Neural cell (in vitro differentiated cells): ENCODE results near the gene ACAD9. TPM values are rescaled to one million over a fixed set of nuclear protein-coding genes. Genes with fewer than 3 reads are reported as not detected.

Experiments used
- H2AFZ ChIP-seq: fragments of 200-600, 300-800 bp; sonication (generic), shearing (Covaris generic); 2 replicates; pipeline ENCODE4 v1.6.0; 2014; ENCODE audit warnings: low read depth, mild to moderate bottlenecking, antibody characterized with exemption, low read length, moderate library complexity
- H3F3A ChIP-seq: fragments of 200-600 bp; shearing (Covaris generic); 2 replicates; pipeline ENCODE4 v1.6.1; 2016; ENCODE audit warnings: mild to moderate bottlenecking, moderate library complexity, mixed read lengths, antibody characterized with exemption, low read length; ENCODE audit not compliant: insufficient read depth, poor library complexity, severe bottlenecking
- H3K27ac ChIP-seq: fragments of 200-600, 300-800 bp; sonication (generic), shearing (Covaris generic); 2 replicates; pipeline ENCODE4 v1.5.1; 2014; ENCODE audit warnings: mild to moderate bottlenecking, low read length, moderate library complexity
- H3K27me3 ChIP-seq: fragments of 300-800, 200-600 bp; sonication (generic), shearing (Covaris generic); 2 replicates; pipeline ENCODE4 v1.6.0; 2014; ENCODE audit warnings: mild to moderate bottlenecking, low read depth, low read length, moderate library complexity; ENCODE audit not compliant: insufficient read depth
- H3K36me3 ChIP-seq: fragments of 300-800, 200-600 bp; sonication (generic), shearing (Covaris generic); 2 replicates; pipeline ENCODE4 v1.5.1; 2014; ENCODE audit warnings: mild to moderate bottlenecking, antibody characterized with exemption, low read length, moderate library complexity; ENCODE audit not compliant: insufficient read depth
- H3K4me2 ChIP-seq: fragments of 300-800, 200-600 bp; sonication (generic), shearing (Covaris generic); 2 replicates; pipeline ENCODE4 v1.6.0; 2014; ENCODE audit warnings: mild to moderate bottlenecking, low read length
- H3K4me3 ChIP-seq: fragments of 300-800, 200-600 bp; sonication (generic), shearing (Covaris generic); 2 replicates; pipeline ENCODE4 v1.5.1; 2014; ENCODE audit warnings: mild to moderate bottlenecking, low read length, moderate library complexity
- H3K79me2 ChIP-seq: fragments of 200-600 bp; shearing (Covaris generic); replicated peaks from 2 replicates; pipeline ENCODE4 v1.6.0; 2014; ENCODE audit warnings: mild to moderate bottlenecking, low read length, moderate library complexity; ENCODE audit not compliant: insufficient read depth
- H3K9ac ChIP-seq: fragments of 300-800, 200-600 bp; sonication (generic), shearing (Covaris generic); 2 replicates; pipeline ENCODE4 v1.6.1; 2016; ENCODE audit warnings: mild to moderate bottlenecking, low read length, mixed read lengths
- H3K9me2 ChIP-seq: fragments of 200-600 bp; shearing (Covaris generic); 2 replicates; pipeline ENCODE4 v1.6.1; 2016; ENCODE audit warnings: mild to moderate bottlenecking, low read length, mixed read lengths; ENCODE audit not compliant: insufficient read depth
- H3K9me3 ChIP-seq: fragments of 200-600, 300-800 bp; sonication (generic), shearing (Covaris generic); 2 replicates; pipeline ENCODE4 v1.6.1; 2016; ENCODE audit warnings: mild to moderate bottlenecking, mixed run types, low read length, moderate library complexity, mixed read lengths
- H4K20me1 ChIP-seq: fragments of 200-600 bp; shearing (Covaris generic); 2 replicates; pipeline ENCODE4 v1.6.1; 2016; ENCODE audit warnings: mild to moderate bottlenecking, mixed run types; ENCODE audit not compliant: insufficient read depth
- CTCF ChIP-seq: fragments of 450-650 bp; IDR thresholded peaks from 2 replicates; pipeline ENCODE4 v1.5.1; 2014; ENCODE audit warnings: antibody characterized with exemption, mild to moderate bottlenecking, moderate library complexity; ENCODE audit not compliant: poor library complexity, severe bottlenecking
- EP300 ChIP-seq: fragments of 450-650 bp; conservative IDR thresholded peaks from 2 replicates; pipeline ENCODE4 v1.6.1; 2014; ENCODE audit warnings: antibody characterized with exemption, mild to moderate bottlenecking, moderate library complexity; ENCODE audit not compliant: poor library complexity, severe bottlenecking
- EZH2 ChIP-seq: fragments of 200-600, 300-800 bp; shearing (Covaris generic), sonication (generic); IDR thresholded peaks from 2 replicates; pipeline ENCODE4 v1.6.1; 2014; ENCODE audit warnings: antibody characterized with exemption, low read length, borderline replicate concordance, mild to moderate bottlenecking; ENCODE audit not compliant: insufficient read depth, poor library complexity, severe bottlenecking
- MXI1 ChIP-seq: fragments of 450-650 bp; conservative IDR thresholded peaks from 2 replicates; pipeline ENCODE4 v1.6.1; 2014; ENCODE audit warnings: antibody characterized with exemption, mild to moderate bottlenecking; ENCODE audit not compliant: poor library complexity, severe bottlenecking
- POLR2AphosphoS5 ChIP-seq: IDR thresholded peaks from 2 replicates; pipeline ENCODE4 v1.6.1; 2012
- RAD21 ChIP-seq: fragments of 450-650 bp; conservative IDR thresholded peaks from 2 replicates; pipeline ENCODE4 v1.6.1; 2014; ENCODE audit warnings: antibody characterized with exemption, mild to moderate bottlenecking, moderate library complexity
- REST ChIP-seq: IDR thresholded peaks from 2 replicates; pipeline ENCODE4 v1.6.1; 2012; ENCODE audit warnings: borderline replicate concordance
- TAF1 ChIP-seq: IDR thresholded peaks from 2 replicates; pipeline ENCODE4 v1.6.1; 2012; ENCODE audit warnings: low read depth
- polyA plus RNA-seq: library from polyadenylated mRNA; depleted of rRNA; stranded (reverse); fragments of >200 nt; gene quantifications from 2 replicates; pipeline ENCODE4 v1.2.3, GENCODE V29; 2014
- small RNA-seq, 3 experiments: library from RNA; depleted of rRNA; stranded (forward); fragments of <200 nt; gene quantifications; one replicate each; pipeline ENCODE3, GENCODE V24; 2012

Gene ACAD9
- polyA plus RNA-seq, 1 donor from 2014 or later, result 33.5 TPM

- Histone ChIP-seq H3K9me3 (no peaks in the 10 kb centered on the region), H4K20me1 (no peaks in the 10 kb centered on the region), H3K4me3 (no peak overlapping the region), H3F3A (no peaks in the 10 kb centered on the region), H3K9ac (no peak overlapping the region), H3K79me2 (no peaks in the 10 kb centered on the region), H3K27ac (no peak overlapping the region), H2AFZ (no peak overlapping the region), H3K4me2 (no peak overlapping the region), H3K9me2 (no peaks in the 10 kb centered on the region), H3K27me3 (no peaks in the 10 kb centered on the region), H3K36me3 (no peaks in the 10 kb centered on the region)
- peak; percentile 26 for TF ChIP-seq CTCF
- TF ChIP-seq EP300, result no peak
Observed at GRCh38 chr3:128950223-128950938, 71.0 kb downstream of the ACAD9 start.

- Histone ChIP-seq H3K27ac (no peak overlapping the region), H3K4me3 (no peak overlapping the region)
- TF ChIP-seq RAD21, result no peak
- no peak for TF ChIP-seq REST
- TF ChIP-seq POLR2AphosphoS5, result no peak
- TF ChIP-seq CTCF, result no peak
- TF ChIP-seq TAF1, result no peak
- TF ChIP-seq EP300, result no peak
- TF ChIP-seq EZH2, result no peak
- no peak for TF ChIP-seq MXI1
Observed at GRCh38 chr3:128956440-128956839, 77.0 kb downstream of the ACAD9 start.

More at GRCh38 chr3:128956440-128956839, 77.0 kb downstream of the ACAD9 start:
- Histone ChIP-seq H3K27me3 (no peaks in the 10 kb centered on the region), H3K9me2 (no peaks in the 10 kb centered on the region), H2AFZ (no peak overlapping the region), H3K4me2 (no peak overlapping the region), H3K79me2 (no peaks in the 10 kb centered on the region), H3F3A (no peaks in the 10 kb centered on the region), H4K20me1 (no peaks in the 10 kb centered on the region), H3K9me3 (no peaks in the 10 kb centered on the region), H3K9ac (no peak overlapping the region), H3K36me3 (no peaks in the 10 kb centered on the region)

Small RNA genes within 50 kb of the gene (small RNA-seq; reads per million reads assigned to genes)
- 0 reads per million in 3 experiments for gene AC112484.4

Other genes with a start within 250 kb of the ACAD9 start
- 201 and 218 TPM in 2 replicates for gene RPN1, start 228.8 kb upstream of the ACAD9 start, polyA plus RNA-seq
- gene RAB7A, start 153.4 kb upstream of the ACAD9 start, polyA plus RNA-seq, result 40.1 and 42.4 TPM in 2 replicates
- 0.69 and 1.6 TPM in 2 replicates for gene CFAP92, start 114.5 kb downstream of the ACAD9 start, polyA plus RNA-seq
- not detected in 2 replicates for gene EFCC1, start 121.7 kb downstream of the ACAD9 start, polyA plus RNA-seq
- gene GP9, start 181.2 kb downstream of the ACAD9 start, polyA plus RNA-seq, result not detected in 2 replicates
- gene RAB43, start 242.2 kb downstream of the ACAD9 start, polyA plus RNA-seq, result 0.57 TPM in 1 of 2 replicates, not detected in the other